WTC11 (cell line): ENCODE measurements around the gene SPIB.

Experiments
- AFF4 ChIP-seq: sonication (generic); formaldehyde crosslinking; IDR thresholded peaks from 2 replicates; pipeline ENCODE4 v1.8.1; 2023; ENCODE audit warnings: mild to moderate bottlenecking, missing genetic modification reagents, borderline replicate concordance
- FOXK1 ChIP-seq: sonication (generic); formaldehyde crosslinking; IDR thresholded peaks from 2 replicates; pipeline ENCODE4 v1.8.0; 2022; ENCODE audit warnings: mild to moderate bottlenecking, moderate library complexity, missing genetic modification reagents
- KAT7 ChIP-seq: sonication (generic); formaldehyde crosslinking; IDR thresholded peaks from 2 replicates; pipeline ENCODE4 v1.8.1; 2023; ENCODE audit warnings: missing genetic modification reagents, mild to moderate bottlenecking, borderline replicate concordance
- MYBL2 ChIP-seq: sonication (generic); formaldehyde crosslinking; IDR thresholded peaks from 2 replicates; pipeline ENCODE4 v1.8.1; 2023; ENCODE audit warnings: mild to moderate bottlenecking, moderate library complexity, missing genetic modification reagents
- NR3C1 ChIP-seq: sonication (generic); formaldehyde crosslinking; conservative IDR thresholded peaks from 2 replicates; pipeline ENCODE4 v1.8.1; 2023; ENCODE audit warnings: low read depth, mild to moderate bottlenecking, missing genetic modification reagents
- TEAD1 ChIP-seq: sonication (generic); formaldehyde crosslinking; IDR thresholded peaks from 2 replicates; pipeline ENCODE4 v1.8.0; 2022; ENCODE audit warnings: mild to moderate bottlenecking, missing genetic modification reagents
- ZBTB21 ChIP-seq: sonication (generic); formaldehyde crosslinking; IDR thresholded peaks from 2 replicates; pipeline ENCODE4 v1.8.1; 2023; ENCODE audit warnings: mild to moderate bottlenecking, missing genetic modification reagents, borderline replicate concordance
- ZNF232 ChIP-seq: sonication (generic); formaldehyde crosslinking; IDR thresholded peaks from 2 replicates; pipeline ENCODE4 v1.8.0; 2022; ENCODE audit warnings: mild to moderate bottlenecking, missing genetic modification reagents
- TF ChIP-seq, protein P1 (sequence below): fragments of 200-600 bp; IDR thresholded peaks from 2 replicates; pipeline ENCODE4 v1.8.0; 2022; ENCODE audit warnings: antibody characterized with exemption
- TF ChIP-seq, protein P2 (sequence below): sonication (generic); formaldehyde crosslinking; IDR thresholded peaks from 2 replicates; pipeline ENCODE4 v1.8.1; 2022; ENCODE audit warnings: mild to moderate bottlenecking, moderate library complexity, missing genetic modification reagents
- TF ChIP-seq, protein P3 (sequence below): sonication (generic); formaldehyde crosslinking; IDR thresholded peaks from 2 replicates; pipeline ENCODE4 v1.8.0; 2022; ENCODE audit warnings: mild to moderate bottlenecking, missing genetic modification reagents

GRCh38 chr19:50381881-50382729, 36.6 kb upstream of the SPIB start:
- no peak for TF ChIP-seq ZNF232 (CRISPR knock-in tag)
- TF ChIP-seq, protein P1, sequence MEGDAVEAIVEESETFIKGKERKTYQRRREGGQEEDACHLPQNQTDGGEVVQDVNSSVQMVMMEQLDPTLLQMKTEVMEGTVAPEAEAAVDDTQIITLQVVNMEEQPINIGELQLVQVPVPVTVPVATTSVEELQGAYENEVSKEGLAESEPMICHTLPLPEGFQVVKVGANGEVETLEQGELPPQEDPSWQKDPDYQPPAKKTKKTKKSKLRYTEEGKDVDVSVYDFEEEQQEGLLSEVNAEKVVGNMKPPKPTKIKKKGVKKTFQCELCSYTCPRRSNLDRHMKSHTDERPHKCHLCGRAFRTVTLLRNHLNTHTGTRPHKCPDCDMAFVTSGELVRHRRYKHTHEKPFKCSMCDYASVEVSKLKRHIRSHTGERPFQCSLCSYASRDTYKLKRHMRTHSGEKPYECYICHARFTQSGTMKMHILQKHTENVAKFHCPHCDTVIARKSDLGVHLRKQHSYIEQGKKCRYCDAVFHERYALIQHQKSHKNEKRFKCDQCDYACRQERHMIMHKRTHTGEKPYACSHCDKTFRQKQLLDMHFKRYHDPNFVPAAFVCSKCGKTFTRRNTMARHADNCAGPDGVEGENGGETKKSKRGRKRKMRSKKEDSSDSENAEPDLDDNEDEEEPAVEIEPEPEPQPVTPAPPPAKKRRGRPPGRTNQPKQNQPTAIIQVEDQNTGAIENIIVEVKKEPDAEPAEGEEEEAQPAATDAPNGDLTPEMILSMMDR, result no peak
- no peak for TF ChIP-seq TEAD1 (CRISPR knock-in tag)
- no peak for TF ChIP-seq AFF4 (CRISPR knock-in tag)
- TF ChIP-seq MYBL2 (CRISPR knock-in tag), result no peak
- TF ChIP-seq, protein P2, sequence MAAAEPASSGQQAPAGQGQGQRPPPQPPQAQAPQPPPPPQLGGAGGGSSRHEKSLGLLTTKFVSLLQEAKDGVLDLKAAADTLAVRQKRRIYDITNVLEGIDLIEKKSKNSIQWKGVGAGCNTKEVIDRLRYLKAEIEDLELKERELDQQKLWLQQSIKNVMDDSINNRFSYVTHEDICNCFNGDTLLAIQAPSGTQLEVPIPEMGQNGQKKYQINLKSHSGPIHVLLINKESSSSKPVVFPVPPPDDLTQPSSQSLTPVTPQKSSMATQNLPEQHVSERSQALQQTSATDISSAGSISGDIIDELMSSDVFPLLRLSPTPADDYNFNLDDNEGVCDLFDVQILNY, result no peak
- no peak for TF ChIP-seq NR3C1 (CRISPR knock-in tag)
- no peak for TF ChIP-seq KAT7 (CRISPR knock-in tag)
- TF ChIP-seq, protein P3, sequence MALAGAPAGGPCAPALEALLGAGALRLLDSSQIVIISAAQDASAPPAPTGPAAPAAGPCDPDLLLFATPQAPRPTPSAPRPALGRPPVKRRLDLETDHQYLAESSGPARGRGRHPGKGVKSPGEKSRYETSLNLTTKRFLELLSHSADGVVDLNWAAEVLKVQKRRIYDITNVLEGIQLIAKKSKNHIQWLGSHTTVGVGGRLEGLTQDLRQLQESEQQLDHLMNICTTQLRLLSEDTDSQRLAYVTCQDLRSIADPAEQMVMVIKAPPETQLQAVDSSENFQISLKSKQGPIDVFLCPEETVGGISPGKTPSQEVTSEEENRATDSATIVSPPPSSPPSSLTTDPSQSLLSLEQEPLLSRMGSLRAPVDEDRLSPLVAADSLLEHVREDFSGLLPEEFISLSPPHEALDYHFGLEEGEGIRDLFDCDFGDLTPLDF (CRISPR knock-in tag), result no peak
- TF ChIP-seq FOXK1, result no peak
- TF ChIP-seq ZBTB21 (CRISPR knock-in tag), result no peak
